K562 (cell line): ENCODE results near the gene PLPP4. TPM values are rescaled to one million over a fixed set of nuclear protein-coding genes. Genes with fewer than 3 reads are reported as not detected.

ENCODE experiments used
- ATAC-seq: fragments of 200-7000 bp; cut with Tn5 transposase; 3 replicates; pipeline ENCODE4 v1.9.1; 2020; ENCODE audit warnings: moderate library complexity
- BruUV-seq: library from RNA; stranded (reverse); fragments of 400-500 nt; replicated peaks from 2 replicates; lab custom pipeline; 2021; lab: Mats Ljungman, UMichigan
- CTCF ChIA-PET: fragments of 300-600 bp; formaldehyde crosslinking; extraction: SDS; loops from one replicate; lab custom pipeline; 2021; ENCODE audit warnings: low intra/inter-chr PET ratio; lab: Yijun Ruan, JAX
- POLR2A ChIA-PET: fragments of 300-600, 350-650 bp; sonication (Branson Sonifier 250); formaldehyde crosslinking; extraction: SDS; loops from one replicate; lab custom pipeline; 2021; ENCODE audit warnings: antibody characterized with exemption, inconsistent platforms; lab: Yijun Ruan, JAX
- DNase-seq, 4 experiments: peaks; one replicate each; pipeline versions ENCODE4 v3.0.0 to v3.0.0-alpha.2; 2011 to 2018; ENCODE audit warnings: low spot score in 3 of 4, mixed read lengths in 3 of 4; ENCODE audit errors: extremely low read depth in 1 of 4
- FAIRE-seq: peaks from 2 replicates; lab custom pipeline; 2011; peaks lifted over from hg19 to GRCh38; lab: Jason Lieb, UNC
- H2AFZ ChIP-seq: 2 replicates; pipeline ENCODE4 v1.6.0; 2011; ENCODE audit warnings: low read depth, low read length, control low read depth, inconsistent platforms
- H3K27ac ChIP-seq: fragments of 200-600 bp; 3 replicates; pipeline ENCODE4 v1.8.0; 2011; ENCODE audit warnings: low read depth, mild to moderate bottlenecking, control low read depth, inconsistent platforms, low read length, moderate library complexity, mixed read lengths; ENCODE audit errors: extremely low read depth
- H3K27me3 ChIP-seq, 2 experiments: fragments of 300-600 bp in 1 of 2; 2 replicates in 1 of 2; 3 replicates in 1 of 2; pipeline versions ENCODE4 v1.6.0 to v1.8.0; 2011; ENCODE audit warnings: inconsistent platforms in 2 of 2, low read length in 2 of 2, mild to moderate bottlenecking in 1 of 2, mixed read lengths in 1 of 2, moderate library complexity in 1 of 2; ENCODE audit not compliant: control insufficient read depth in 2 of 2, insufficient read depth in 2 of 2
- H3K36me3 ChIP-seq: fragments of 300-600 bp; 3 replicates; pipeline ENCODE4 v1.8.0; 2011; ENCODE audit warnings: mild to moderate bottlenecking, low read length, inconsistent platforms; ENCODE audit not compliant: control insufficient read depth, insufficient read depth
- H3K4me1 ChIP-seq, 2 experiments: fragments of 200-600 bp in 1 of 2; replicated peaks in 1 of 2; 2 replicates in 1 of 2; 3 replicates in 1 of 2; pipeline versions ENCODE4 v1.5.1 to v1.8.0; 2011; ENCODE audit warnings: inconsistent platforms in 2 of 2, low read length in 2 of 2, mild to moderate bottlenecking in 1 of 2, mixed read lengths in 1 of 2, moderate library complexity in 1 of 2; ENCODE audit not compliant: control insufficient read depth in 2 of 2, insufficient read depth in 2 of 2
- H3K4me2 ChIP-seq: 2 replicates; pipeline ENCODE4 v1.6.1; 2011; ENCODE audit warnings: low read length, control low read depth, inconsistent platforms, mixed read lengths; ENCODE audit not compliant: insufficient read depth
- H3K4me3 ChIP-seq: fragments of 200-600 bp; sonication (generic), shearing (Covaris generic); 2 replicates; pipeline ENCODE4 v1.5.1; 2016; ENCODE audit warnings: control low read depth, inconsistent platforms
- H3K79me2 ChIP-seq: fragments of 200-600 bp; 3 replicates; pipeline ENCODE4 v1.8.0; 2011; ENCODE audit warnings: low read length, inconsistent platforms; ENCODE audit not compliant: control insufficient read depth, insufficient read depth
- H3K9ac ChIP-seq, 2 experiments: 2 replicates each; pipeline versions ENCODE4 v1.6.0 to v1.6.1; 2011; ENCODE audit warnings: low read depth in 2 of 2, low read length in 2 of 2, control low read depth in 1 of 2, inconsistent platforms in 1 of 2, mild to moderate bottlenecking in 1 of 2, mixed read lengths in 1 of 2; ENCODE audit not compliant: insufficient read depth in 1 of 2
- H3K9me1 ChIP-seq: one replicate; pipeline ENCODE4 v1.6.0; 2011; ENCODE audit warnings: inconsistent platforms, mild to moderate bottlenecking, low read length, moderate library complexity; ENCODE audit not compliant: control insufficient read depth, insufficient read depth
- H3K9me3 ChIP-seq: replicated peaks from 2 replicates; pipeline ENCODE4 v1.5.1; 2011; ENCODE audit warnings: low read depth, low read length, inconsistent platforms; ENCODE audit not compliant: control insufficient read depth, insufficient read depth
- H4K20me1 ChIP-seq: replicated peaks from 2 replicates; pipeline ENCODE4 v1.6.1; 2011; ENCODE audit warnings: low read length, inconsistent platforms, mixed read lengths; ENCODE audit not compliant: control insufficient read depth, insufficient read depth
- ARHGAP35 ChIP-seq: fragments of 450-650 bp; IDR thresholded peaks from 2 replicates; pipeline ENCODE4 v1.6.1; 2018; ENCODE audit not compliant: partially characterized antibody
- FOS ChIP-seq: IDR thresholded peaks from 3 replicates; pipeline ENCODE4 v1.6.1; 2011; ENCODE audit not compliant: insufficient read length; ENCODE audit errors: extremely low read depth
- HMGN3 ChIP-seq: IDR thresholded peaks from 2 replicates; pipeline ENCODE4 v1.6.1; 2011; ENCODE audit warnings: borderline replicate concordance, low read depth, mild to moderate bottlenecking, mixed read lengths, low read length; ENCODE audit not compliant: insufficient read length; ENCODE audit errors: extremely low read depth
- NCOR1 ChIP-seq: fragments of 450-650 bp; IDR thresholded peaks from 2 replicates; pipeline ENCODE4 v1.6.1; 2016; ENCODE audit warnings: mild to moderate bottlenecking, moderate library complexity
- RAD51 ChIP-seq: fragments of 450-650 bp; IDR thresholded peaks from 2 replicates; pipeline ENCODE4 v1.7.1; 2016; ENCODE audit warnings: low read depth, mild to moderate bottlenecking, borderline replicate concordance
- RBBP5 ChIP-seq: fragments of 200-600 bp; sonication (generic); IDR thresholded peaks from 2 replicates; pipeline ENCODE4 v1.6.1; 2012; ENCODE audit warnings: borderline replicate concordance, mild to moderate bottlenecking, low read length, control low read depth, inconsistent platforms; ENCODE audit not compliant: insufficient read depth, poor library complexity, severe bottlenecking
- RBM34 ChIP-seq: fragments of 200-400 bp; formaldehyde crosslinking; IDR thresholded peaks from 2 replicates; pipeline ENCODE4 v1.6.1; 2018; ENCODE audit warnings: low read length, borderline replicate concordance; ENCODE audit not compliant: insufficient read depth
- SMARCB1 ChIP-seq: IDR thresholded peaks from 2 replicates; pipeline ENCODE4 v1.6.1; 2011; ENCODE audit warnings: improper control_type of control experiment, low read depth; ENCODE audit not compliant: insufficient read length
- WHSC1 ChIP-seq: IDR thresholded peaks from one replicate; pipeline ENCODE4 v1.6.1; 2012; ENCODE audit warnings: low read length, control low read depth, inconsistent platforms
- WGBS: fragments of 100-300 bp; shearing (Covaris generic); methylation state at CpG from one replicate; pipeline ENCODE4 v1.1.6; 2016; ENCODE audit warnings: low coverage, mixed read lengths; ENCODE audit not compliant: insufficient coverage; ENCODE audit errors: missing lambda C conversion rate; 5-methylcytosine and 5-hydroxymethylcytosine counted together
- in situ Hi-C: fragments of 300-500 bp; cut with MboI; formaldehyde crosslinking; loops from 4 replicates; pipeline ENCODE4 v1.15.0; 2018; ENCODE audit warnings: inconsistent platforms, mixed read lengths
- intact Hi-C: fragments of 100-400 bp; cut with micrococcal nuclease; formaldehyde crosslinking; loops from 2 replicates; pipeline ENCODE4 v1.14.2; 2022
- polyA plus RNA-seq, 8 experiments: library from polyadenylated mRNA; depleted of rRNA in 4 of 8; stranded (reverse) in 5 of 8; unstranded in 3 of 8; fragments of >200 nt; fragmentation: Nextera tagmentation in 2 of 8; fragmentation: Illumina TruSeq in 1 of 8; extraction: Ambion mirVana in 2 of 8; extraction: Trizol in 1 of 8; gene quantifications; 2 replicates each; pipeline versions ENCODE4 v1.2.1 to v1.2.3, GENCODE V29; 2011 to 2014; ENCODE audit warnings: inconsistent platforms in 1 of 8, missing spikeins in 1 of 8
- total RNA-seq, 7 experiments: library from RNA; depleted of rRNA in 6 of 7; stranded (reverse); fragments of >200 nt in 6 of 7; fragmentation: Illumina TruSeq in 2 of 7; extraction: Trizol in 2 of 7; gene quantifications; 2 replicates each; pipeline versions ENCODE4 v1.2.1 to v1.2.3, GENCODE V29; 2011 to 2021; ENCODE audit warnings: low replicate concordance in 1 of 7
- TF ChIP-seq, protein P1 (sequence below): fragments of 450-650 bp; IDR thresholded peaks from 2 replicates; pipeline ENCODE4 v1.6.1; 2016; ENCODE audit warnings: low read depth
- TF ChIP-seq, protein P2 (sequence below): IDR thresholded peaks from 2 replicates; pipeline ENCODE4 v1.6.1; 2011; ENCODE audit warnings: borderline replicate concordance, low read depth, mild to moderate bottlenecking, moderate library complexity, low read length; ENCODE audit not compliant: insufficient read depth, poor library complexity, severe bottlenecking
- TF ChIP-seq, protein P3 (sequence below): sonication (generic); formaldehyde crosslinking; IDR thresholded peaks from 2 replicates; pipeline ENCODE4 v1.8.0; 2022; ENCODE audit warnings: mild to moderate bottlenecking, missing genetic modification reagents

The PLPP4 gene
- total and polyA plus RNA-seq, 9 of the 15 experiments (the other 6 are each of a cell fraction or from before 2014, with no cell fraction given) = 0.08 TPM; not detected in 8

DNA sequence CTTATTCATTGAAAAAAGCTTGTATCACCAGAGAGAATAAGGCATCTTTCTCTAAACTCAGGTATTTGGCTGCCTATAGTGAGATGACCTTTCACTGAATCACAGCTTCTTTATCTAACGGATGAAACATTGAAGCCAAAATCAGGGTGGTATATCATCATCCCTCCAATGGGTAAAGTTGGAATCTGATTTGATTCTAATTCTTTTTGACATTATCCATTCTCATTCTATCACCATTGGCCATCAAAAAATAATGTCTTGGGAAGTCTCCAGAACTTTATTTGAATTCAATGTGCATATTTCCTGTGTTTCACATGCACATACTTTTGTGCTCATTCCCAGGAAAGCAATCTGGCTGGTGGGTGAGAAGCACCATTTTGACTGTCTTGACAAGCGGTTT, 95.2 kb downstream of the PLPP4 start:
- Histone ChIP-seq H4K20me1 (no peaks in the 10 kb centered on the region), H3K4me2 (no peak overlapping the region), H3K9me1 (no peaks in the 10 kb centered on the region), H3K9ac (no peak overlapping the region), H3K27me3 (no peaks in the 10 kb centered on the region), H3K36me3 (no peaks in the 10 kb centered on the region), H2AFZ (no peak overlapping the region), H3K9me3 (no peaks in the 10 kb centered on the region), H3K4me3 (no peak overlapping the region), H3K4me1 (no peaks in the 10 kb centered on the region), H3K79me2 (no peaks in the 10 kb centered on the region), H3K27ac (no peak overlapping the region)
- no peak for DNase-seq
- POLR2A ChIA-PET = no interaction called here
- 0% methylated on average over 2 of the region's 2 CpGs for WGBS
- in situ Hi-C loops (no loop called here), intact Hi-C loops (no loop called here)
- BruUV-seq = no TSS peak
- no peak for ATAC-seq
- CTCF ChIA-PET = no interaction called here
- no peak for FAIRE-seq
- no peak for TF ChIP-seq WHSC1
- no peak for TF ChIP-seq NCOR1
- TF ChIP-seq HMGN3 = no peak
- no peak for TF ChIP-seq RAD51
- TF ChIP-seq, protein P1, sequence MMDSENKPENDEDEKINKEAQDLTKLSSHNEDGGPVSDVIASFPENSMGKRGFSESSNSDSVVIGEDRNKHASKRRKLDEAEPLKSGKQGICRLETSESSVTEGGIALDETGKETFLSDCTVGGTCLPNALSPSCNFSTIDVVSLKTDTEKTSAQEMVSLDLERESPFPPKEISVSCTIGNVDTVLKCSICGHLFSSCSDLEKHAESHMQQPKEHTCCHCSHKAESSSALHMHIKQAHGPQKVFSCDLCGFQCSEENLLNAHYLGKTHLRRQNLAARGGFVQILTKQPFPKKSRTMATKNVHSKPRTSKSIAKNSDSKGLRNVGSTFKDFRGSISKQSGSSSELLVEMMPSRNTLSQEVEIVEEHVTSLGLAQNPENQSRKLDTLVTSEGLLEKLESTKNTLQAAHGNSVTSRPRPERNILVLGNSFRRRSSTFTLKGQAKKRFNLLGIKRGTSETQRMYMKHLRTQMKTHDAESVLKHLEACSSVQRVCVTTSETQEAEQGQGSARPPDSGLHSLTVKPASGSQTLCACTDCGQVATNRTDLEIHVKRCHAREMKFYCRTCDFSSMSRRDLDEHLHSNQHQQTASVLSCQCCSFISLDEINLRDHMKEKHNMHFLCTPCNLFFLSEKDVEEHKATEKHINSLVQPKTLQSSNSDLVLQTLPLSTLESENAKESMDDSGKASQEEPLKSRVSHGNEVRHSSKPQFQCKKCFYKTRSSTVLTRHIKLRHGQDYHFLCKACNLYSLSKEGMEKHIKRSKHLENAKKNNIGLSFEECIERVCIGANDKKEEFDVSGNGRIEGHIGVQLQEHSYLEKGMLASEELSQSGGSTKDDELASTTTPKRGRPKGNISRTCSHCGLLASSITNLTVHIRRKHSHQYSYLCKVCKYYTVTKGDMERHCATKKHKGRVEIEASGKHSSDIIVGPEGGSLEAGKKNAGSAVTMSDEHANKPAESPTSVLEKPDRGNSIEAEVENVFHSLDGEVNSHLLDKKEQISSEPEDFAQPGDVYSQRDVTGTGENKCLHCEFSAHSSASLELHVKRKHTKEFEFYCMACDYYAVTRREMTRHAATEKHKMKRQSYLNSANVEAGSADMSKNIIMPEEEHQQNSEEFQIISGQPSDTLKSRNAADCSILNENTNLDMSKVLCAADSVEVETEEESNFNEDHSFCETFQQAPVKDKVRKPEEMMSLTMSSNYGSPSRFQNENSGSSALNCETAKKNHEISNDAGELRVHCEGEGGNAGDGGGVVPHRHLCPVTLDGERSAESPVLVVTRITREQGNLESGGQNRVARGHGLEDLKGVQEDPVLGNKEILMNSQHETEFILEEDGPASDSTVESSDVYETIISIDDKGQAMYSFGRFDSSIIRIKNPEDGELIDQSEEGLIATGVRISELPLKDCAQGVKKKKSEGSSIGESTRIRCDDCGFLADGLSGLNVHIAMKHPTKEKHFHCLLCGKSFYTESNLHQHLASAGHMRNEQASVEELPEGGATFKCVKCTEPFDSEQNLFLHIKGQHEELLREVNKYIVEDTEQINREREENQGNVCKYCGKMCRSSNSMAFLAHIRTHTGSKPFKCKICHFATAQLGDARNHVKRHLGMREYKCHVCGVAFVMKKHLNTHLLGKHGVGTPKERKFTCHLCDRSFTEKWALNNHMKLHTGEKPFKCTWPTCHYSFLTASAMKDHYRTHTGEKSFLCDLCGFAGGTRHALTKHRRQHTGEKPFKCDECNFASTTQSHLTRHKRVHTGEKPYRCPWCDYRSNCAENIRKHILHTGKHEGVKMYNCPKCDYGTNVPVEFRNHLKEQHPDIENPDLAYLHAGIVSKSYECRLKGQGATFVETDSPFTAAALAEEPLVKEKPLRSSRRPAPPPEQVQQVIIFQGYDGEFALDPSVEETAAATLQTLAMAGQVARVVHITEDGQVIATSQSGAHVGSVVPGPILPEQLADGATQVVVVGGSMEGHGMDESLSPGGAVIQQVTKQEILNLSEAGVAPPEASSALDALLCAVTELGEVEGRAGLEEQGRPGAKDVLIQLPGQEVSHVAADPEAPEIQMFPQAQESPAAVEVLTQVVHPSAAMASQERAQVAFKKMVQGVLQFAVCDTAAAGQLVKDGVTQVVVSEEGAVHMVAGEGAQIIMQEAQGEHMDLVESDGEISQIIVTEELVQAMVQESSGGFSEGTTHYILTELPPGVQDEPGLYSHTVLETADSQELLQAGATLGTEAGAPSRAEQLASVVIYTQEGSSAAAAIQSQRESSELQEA = no peak
- TF ChIP-seq SMARCB1 = no peak
- TF ChIP-seq RBM34 = no peak
- TF ChIP-seq, protein P2, sequence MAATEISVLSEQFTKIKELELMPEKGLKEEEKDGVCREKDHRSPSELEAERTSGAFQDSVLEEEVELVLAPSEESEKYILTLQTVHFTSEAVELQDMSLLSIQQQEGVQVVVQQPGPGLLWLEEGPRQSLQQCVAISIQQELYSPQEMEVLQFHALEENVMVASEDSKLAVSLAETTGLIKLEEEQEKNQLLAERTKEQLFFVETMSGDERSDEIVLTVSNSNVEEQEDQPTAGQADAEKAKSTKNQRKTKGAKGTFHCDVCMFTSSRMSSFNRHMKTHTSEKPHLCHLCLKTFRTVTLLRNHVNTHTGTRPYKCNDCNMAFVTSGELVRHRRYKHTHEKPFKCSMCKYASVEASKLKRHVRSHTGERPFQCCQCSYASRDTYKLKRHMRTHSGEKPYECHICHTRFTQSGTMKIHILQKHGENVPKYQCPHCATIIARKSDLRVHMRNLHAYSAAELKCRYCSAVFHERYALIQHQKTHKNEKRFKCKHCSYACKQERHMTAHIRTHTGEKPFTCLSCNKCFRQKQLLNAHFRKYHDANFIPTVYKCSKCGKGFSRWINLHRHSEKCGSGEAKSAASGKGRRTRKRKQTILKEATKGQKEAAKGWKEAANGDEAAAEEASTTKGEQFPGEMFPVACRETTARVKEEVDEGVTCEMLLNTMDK = no peak
- TF ChIP-seq FOS = no peak
- no peak for TF ChIP-seq ARHGAP35
- TF ChIP-seq, protein P3, sequence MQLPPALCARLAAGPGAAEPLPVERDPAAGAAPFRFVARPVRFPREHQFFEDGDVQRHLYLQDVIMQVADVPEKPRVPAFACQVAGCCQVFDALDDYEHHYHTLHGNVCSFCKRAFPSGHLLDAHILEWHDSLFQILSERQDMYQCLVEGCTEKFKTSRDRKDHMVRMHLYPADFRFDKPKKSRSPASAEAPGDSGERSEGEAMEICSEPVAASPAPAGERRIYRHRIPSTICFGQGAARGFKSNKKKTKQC = no peak
- TF ChIP-seq RBBP5 = no peak
